ENCODE results near the gene TEX26.

GRCh38 chr13:31011193-31011860 lies 78.9 kb downstream of the TEX26 start:
- TF ChIP-seq CTCF (IDR thresholded peaks at IDR 0.05; ENCODE audit: insufficient read depth, low read length, poor library complexity, severe bottlenecking) (no peak), EZH2phosphoT487 (conservative IDR thresholded peaks at IDR 0.05; ENCODE audit: low read length) (no peak)
